H1 (cell line): ENCODE results near the gene POLN. TPM values are rescaled to one million over a fixed set of nuclear protein-coding genes. Genes with fewer than 3 reads are reported as not detected.

ENCODE experiments used
- CTCF ChIA-PET: fragments of 300-600 bp; sonication (Branson Sonifier 250); formaldehyde crosslinking; loops from one replicate; lab custom pipeline; 2021; ENCODE audit not compliant: partially characterized antibody; lab: Charles Lee
- POLR2A ChIA-PET: fragments of 300-600 bp; sonication (Branson Sonifier 250); formaldehyde crosslinking; loops from one replicate; lab custom pipeline; 2021; ENCODE audit warnings: inconsistent platforms; ENCODE audit not compliant: partially characterized antibody; lab: Charles Lee
- DNase-seq, 2 experiments: peaks; one replicate each; pipeline versions ENCODE4 v3.0.0 to v3.0.0-alpha.2; 2010 to 2022; ENCODE audit warnings: low spot score in 2 of 2, low read depth in 1 of 2, mixed read lengths in 1 of 2
- FAIRE-seq: peaks from 2 replicates; lab custom pipeline; 2011; peaks lifted over from hg19 to GRCh38; lab: Jason Lieb, UNC
- H2AFZ ChIP-seq: 2 replicates; pipeline ENCODE4 v1.8.1; 2012; ENCODE audit warnings: low read length, inconsistent platforms
- H2AK5ac ChIP-seq: 2 replicates; pipeline ENCODE4 v1.6.1; 2013; ENCODE audit warnings: low read depth, low read length
- H2BK120ac ChIP-seq: replicated peaks from 2 replicates; pipeline ENCODE3; 2013; ENCODE audit warnings: low read depth, low read length, inconsistent platforms
- H2BK12ac ChIP-seq: 2 replicates; pipeline ENCODE4 v1.6.1; 2013; ENCODE audit warnings: low read depth, low read length
- H2BK15ac ChIP-seq: 2 replicates; pipeline ENCODE4 v1.6.1; 2013; ENCODE audit warnings: low read length
- H2BK20ac ChIP-seq: 2 replicates; pipeline ENCODE4 v1.6.1; 2013; ENCODE audit warnings: low read length
- H2BK5ac ChIP-seq: 2 replicates; pipeline ENCODE4 v1.6.1; 2013; ENCODE audit warnings: low read depth, low read length
- H3K14ac ChIP-seq: 2 replicates; pipeline ENCODE4 v1.6.1; 2013; ENCODE audit warnings: inconsistent platforms; ENCODE audit not compliant: insufficient read length
- H3K18ac ChIP-seq: 2 replicates; pipeline ENCODE4 v1.6.1; 2013; ENCODE audit warnings: low read length; ENCODE audit errors: extremely low read depth
- H3K23ac ChIP-seq: 2 replicates; pipeline ENCODE4 v1.6.1; 2013; ENCODE audit warnings: inconsistent platforms; ENCODE audit not compliant: insufficient read length
- H3K23me2 ChIP-seq: 2 replicates; pipeline ENCODE4 v1.6.1; 2013; ENCODE audit warnings: low read depth, low read length
- H3K27ac ChIP-seq: 2 replicates; pipeline ENCODE4 v1.6.1; 2011; ENCODE audit warnings: low read depth, low read length, inconsistent platforms
- H3K27me3 ChIP-seq, 4 experiments: replicated peaks in 1 of 4; 1 replicate in 1 of 4; 2 replicates in 3 of 4; pipeline versions ENCODE4 v1.6.1 to v1.8.1; 2011 to 2013; ENCODE audit warnings: low read length in 3 of 4, mild to moderate bottlenecking in 3 of 4, inconsistent platforms in 2 of 4, mixed read lengths in 2 of 4, moderate library complexity in 1 of 4; ENCODE audit not compliant: control insufficient read depth in 3 of 4, insufficient read depth in 3 of 4; ENCODE audit errors: extremely low read depth in 1 of 4
- H3K36me3 ChIP-seq, 4 experiments: 2 replicates each; pipeline versions ENCODE4 v1.6.1 to v1.8.1; 2011 to 2013; ENCODE audit warnings: mild to moderate bottlenecking in 4 of 4, low read length in 3 of 4, moderate library complexity in 2 of 4, control low read depth in 1 of 4, inconsistent platforms in 1 of 4; ENCODE audit not compliant: insufficient read depth in 4 of 4, control insufficient read depth in 2 of 4
- H3K4ac ChIP-seq: replicated peaks from 2 replicates; pipeline ENCODE3; 2013; ENCODE audit warnings: low read length, low read depth, mixed read lengths, inconsistent platforms; ENCODE audit not compliant: insufficient read length
- H3K4me1 ChIP-seq, 4 experiments: replicated peaks in 1 of 4; 1 replicate in 1 of 4; 2 replicates in 3 of 4; pipeline versions ENCODE4 v1.6.1 to v1.8.1; 2011 to 2013; ENCODE audit warnings: low read length in 3 of 4, inconsistent platforms in 2 of 4, mixed read lengths in 1 of 4; ENCODE audit not compliant: insufficient read depth in 4 of 4, control insufficient read depth in 3 of 4
- H3K4me2 ChIP-seq, 2 experiments: 2 replicates each; pipeline versions ENCODE4 v1.6.1 to v1.8.1; 2011 to 2013; ENCODE audit warnings: low read depth in 2 of 2, low read length in 2 of 2, control low read depth in 1 of 2, inconsistent platforms in 1 of 2, mild to moderate bottlenecking in 1 of 2; ENCODE audit not compliant: insufficient read depth in 1 of 2
- H3K4me3 ChIP-seq, 4 experiments: fragments of 200-600, 300-600 bp in 1 of 4; sonication (generic), shearing (Covaris generic), sonication (Bioruptor Twin) in 1 of 4; 2 replicates each; pipeline versions ENCODE4 v1.5.1 to v1.8.1; 2011 to 2016; ENCODE audit warnings: low read length in 4 of 4, low read depth in 3 of 4, control low read depth in 2 of 4, inconsistent platforms in 2 of 4, mild to moderate bottlenecking in 2 of 4, mixed read lengths in 1 of 4, moderate library complexity in 1 of 4; ENCODE audit not compliant: insufficient read depth in 2 of 4; ENCODE audit errors: extremely low read depth in 1 of 4
- H3K56ac ChIP-seq: replicated peaks from 2 replicates; pipeline ENCODE3; 2013; ENCODE audit warnings: low read depth, mild to moderate bottlenecking, mixed read lengths, low read length, inconsistent platforms; ENCODE audit not compliant: insufficient read length
- H3K79me1 ChIP-seq: 2 replicates; pipeline ENCODE4 v1.6.1; 2013; ENCODE audit warnings: low read depth, low read length, control low read depth
- H3K79me2 ChIP-seq, 2 experiments: 2 replicates each; pipeline versions ENCODE4 v1.6.1 to v1.8.1; 2012 to 2013; ENCODE audit warnings: low read length in 2 of 2, mild to moderate bottlenecking in 2 of 2, inconsistent platforms in 1 of 2; ENCODE audit not compliant: insufficient read depth in 2 of 2, control insufficient read depth in 1 of 2
- H3K9ac ChIP-seq, 4 experiments: replicated peaks in 1 of 4; 1 replicate in 1 of 4; 2 replicates in 3 of 4; pipeline versions ENCODE4 v1.6.1 to v1.8.1; 2011 to 2013; ENCODE audit warnings: low read depth in 3 of 4, low read length in 3 of 4, control low read depth in 2 of 4, mild to moderate bottlenecking in 2 of 4, moderate library complexity in 2 of 4, inconsistent platforms in 1 of 4; ENCODE audit errors: extremely low read depth in 1 of 4
- H3K9me3 ChIP-seq, 2 experiments: 2 replicates each; pipeline versions ENCODE4 v1.6.1 to v1.8.1; 2012 to 2013; ENCODE audit warnings: mild to moderate bottlenecking in 2 of 2, moderate library complexity in 2 of 2, control low read depth in 1 of 2, inconsistent platforms in 1 of 2, low read depth in 1 of 2, low read length in 1 of 2, mixed read lengths in 1 of 2; ENCODE audit not compliant: insufficient read depth in 2 of 2
- H4K20me1 ChIP-seq, 2 experiments: replicated peaks in 1 of 2; 2 replicates each; pipeline versions ENCODE3 to v1.8.1; 2011 to 2013; ENCODE audit warnings: inconsistent platforms in 2 of 2, low read length in 2 of 2, mild to moderate bottlenecking in 1 of 2; ENCODE audit not compliant: insufficient read depth in 2 of 2, control insufficient read depth in 1 of 2
- H4K5ac ChIP-seq: 2 replicates; pipeline ENCODE4 v1.6.1; 2013; ENCODE audit warnings: low read length, low read depth, mixed read lengths, inconsistent platforms; ENCODE audit not compliant: insufficient read length
- H4K8ac ChIP-seq: 2 replicates; pipeline ENCODE4 v1.8.0; 2013; ENCODE audit warnings: mild to moderate bottlenecking, moderate library complexity, low read length, inconsistent platforms; ENCODE audit not compliant: insufficient read depth; ENCODE audit errors: extremely low read depth
- H4K91ac ChIP-seq: replicated peaks from 2 replicates; pipeline ENCODE3; 2013; ENCODE audit warnings: low read length, mixed read lengths, inconsistent platforms; ENCODE audit not compliant: insufficient read length
- CEBPB ChIP-seq: IDR thresholded peaks from 2 replicates; pipeline ENCODE4 v1.6.1; 2012; ENCODE audit warnings: low read depth, low read length
- CHD1 ChIP-seq: IDR thresholded peaks from 2 replicates; pipeline ENCODE4 v1.6.1; 2012; ENCODE audit warnings: low read depth, low read length, improper control_type of control experiment
- CREB1 ChIP-seq: IDR thresholded peaks from 2 replicates; pipeline ENCODE4 v1.6.1; 2012; ENCODE audit warnings: inconsistent platforms
- CTBP2 ChIP-seq: IDR thresholded peaks from 2 replicates; pipeline ENCODE4 v1.7.0; 2011; ENCODE audit warnings: borderline replicate concordance, mild to moderate bottlenecking, moderate library complexity, mixed read lengths, low read length; ENCODE audit not compliant: insufficient read depth, insufficient read length
- EGR1 ChIP-seq: IDR thresholded peaks from 2 replicates; pipeline ENCODE4 v1.6.1; 2011; ENCODE audit warnings: low read depth, low read length, borderline replicate concordance
- EP300 ChIP-seq, 2 experiments: IDR thresholded peaks; 1 replicate in 1 of 2; 2 replicates in 1 of 2; pipeline ENCODE4 v1.6.1; 2011 to 2012; ENCODE audit warnings: low read depth in 2 of 2, low read length in 2 of 2, mild to moderate bottlenecking in 2 of 2, borderline replicate concordance in 1 of 2, inconsistent platforms in 1 of 2, moderate library complexity in 1 of 2
- NANOG ChIP-seq: IDR thresholded peaks from 2 replicates; pipeline ENCODE4 v1.6.1; 2011; ENCODE audit warnings: low read length, low read depth, mild to moderate bottlenecking, inconsistent platforms; ENCODE audit not compliant: insufficient read depth, poor library complexity, severe bottlenecking
- RBBP5 ChIP-seq: IDR thresholded peaks from 2 replicates; pipeline ENCODE4 v1.7.1; 2012; ENCODE audit warnings: low read depth, mild to moderate bottlenecking, inconsistent platforms, low read length, moderate library complexity, borderline replicate concordance
- SP1 ChIP-seq: IDR thresholded peaks from 2 replicates; pipeline ENCODE4 v1.6.1; 2011; ENCODE audit warnings: low read depth, low read length
- TEAD4 ChIP-seq: IDR thresholded peaks from 2 replicates; pipeline ENCODE4 v1.6.1; 2012; ENCODE audit warnings: low read depth, low read length, inconsistent platforms, mixed read lengths
- WGBS, 2 experiments: shearing (Covaris generic) in 1 of 2; methylation state at CpG; one replicate each; pipeline versions ENCODE4 v1.1.6 to v1.1.7; 2013 to 2015; ENCODE audit warnings: low lambda C conversion rate in 2 of 2, mixed read lengths in 2 of 2, inconsistent platforms in 1 of 2, low coverage in 1 of 2, missing lambda C conversion rate in 1 of 2; ENCODE audit not compliant: insufficient replicate concordance in 2 of 2, insufficient coverage in 1 of 2, insufficient read length in 1 of 2; ENCODE audit errors: extremely low coverage in 1 of 2, missing lambda C conversion rate in 1 of 2; 5-methylcytosine and 5-hydroxymethylcytosine counted together
- polyA plus RNA-seq, 7 experiments: library from polyadenylated mRNA; depleted of rRNA in 3 of 7; stranded (reverse) in 5 of 7; unstranded in 2 of 7; fragments of >200 nt in 5 of 7; fragments of 200-250 nt in 2 of 7; gene quantifications; 1 replicate in 5 of 7; 2 replicates in 1 of 7; 4 replicates in 1 of 7; pipeline versions ENCODE4 v1.2.1 to v1.2.3, GENCODE V29; 2011 to 2013; ENCODE audit warnings: missing spikeins in 2 of 7, mixed read lengths in 2 of 7
- total RNA-seq: library from RNA; stranded (reverse); fragmentation: NEBNext Ultra II Directional; extraction: Animal tissue kit (Norgen Biotek cat#: 25700); gene quantifications from 2 replicates; pipeline ENCODE4 v1.2.1, GENCODE V29; 2021
- TF ChIP-seq, protein P1 (sequence below): IDR thresholded peaks from 2 replicates; pipeline ENCODE4 v1.6.1; 2012; ENCODE audit warnings: inconsistent platforms

POLN gene
- total and polyA plus RNA-seq, 2 of the 8 experiments (the other 6 are each of a cell fraction or from before 2014, with no cell fraction given) = 0.98 to 1.5 TPM

DNA sequence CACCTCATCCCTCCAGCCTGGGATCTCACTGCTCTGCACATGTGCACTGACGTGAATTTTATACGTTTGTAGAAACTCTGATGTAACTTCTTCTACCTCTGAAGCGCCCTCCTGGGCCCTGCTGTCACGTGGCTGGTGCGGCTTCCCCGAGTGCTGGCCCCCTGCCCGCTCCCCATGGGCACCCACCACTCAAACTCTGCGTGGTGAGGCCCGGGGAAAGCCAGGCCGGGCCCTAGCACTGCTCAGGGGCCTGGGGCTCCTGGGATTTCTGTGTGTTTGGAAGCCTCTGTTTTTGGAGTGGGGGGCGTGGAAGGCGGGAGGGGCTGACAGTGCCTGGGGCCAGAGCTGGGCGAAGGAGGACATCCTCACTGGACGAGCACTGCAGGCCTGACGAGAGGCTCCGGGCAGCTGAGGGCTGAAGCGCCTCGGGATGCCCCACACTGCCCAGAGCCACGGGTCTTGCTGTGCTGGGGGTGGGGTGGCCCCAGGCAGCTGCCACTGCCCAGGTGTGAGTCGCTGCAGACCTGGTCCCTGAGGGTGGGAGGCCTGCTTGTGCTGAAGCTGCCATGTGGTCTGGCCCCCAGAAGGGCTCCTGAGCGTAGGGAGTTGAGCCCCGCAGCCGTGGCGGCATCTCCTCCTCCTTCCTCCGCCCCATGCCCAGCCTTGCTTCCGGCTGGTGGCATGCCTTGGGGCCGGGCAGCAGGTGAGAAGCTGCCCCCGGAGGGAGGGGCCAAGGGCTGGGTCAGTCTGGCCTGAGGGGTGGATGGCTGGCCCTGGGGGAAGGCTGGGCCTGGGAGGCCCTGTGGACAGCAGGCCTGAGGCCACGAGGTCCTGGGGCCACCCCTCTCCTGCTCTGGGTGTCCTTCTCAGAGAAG lies 175.1 kb downstream of the POLN start:
- H3K79me2 ChIP-seq = 0 out of 4 replicates have a peak, but pooled peaks cover 0 to 3% of the 10 kb centered on the region in 2 experiments
- H2BK15ac ChIP-seq = no peak overlapping the region
- no peak overlapping the region for H3K4ac ChIP-seq
- H4K91ac ChIP-seq = no peak overlapping the region
- no peaks in the 10 kb centered on the region; the same call in 1 of the 2 replicates for H3K23me2 ChIP-seq
- no peak overlapping the region for H3K27ac ChIP-seq
- no peaks in the 10 kb centered on the region for H3K9me3 ChIP-seq
- no peak overlapping the region for H2AFZ ChIP-seq
- H2BK20ac ChIP-seq = no peak overlapping the region
- H4K5ac ChIP-seq = no peak overlapping the region
- H2BK120ac ChIP-seq = no peak overlapping the region
- no peak overlapping the region for H3K23ac ChIP-seq
- no peak overlapping the region; the same call in 1 of the 2 replicates for H3K18ac ChIP-seq
- no peak for DNase-seq
- H4K20me1 ChIP-seq = peaks cover 3 to 23% of the 10 kb centered on the region in 2 experiments
- peaks cover 0 to 3% (median 2%) of the 10 kb centered on the region in 4 experiments; a peak in 3 of 7 replicates for H3K27me3 ChIP-seq
- no peak overlapping the region for H2BK12ac ChIP-seq
- no peak for FAIRE-seq
- H3K56ac ChIP-seq = no peak overlapping the region
- H2BK5ac ChIP-seq = no peak overlapping the region
- no peak overlapping the region for H2AK5ac ChIP-seq
- no peak overlapping the region for H3K9ac ChIP-seq
- no peak overlapping the region for H4K8ac ChIP-seq
- 90% methylated on average over 28 of the region's 29 CpGs; no CpG with 5 or more reads in 1 of the 2 experiments for WGBS, 2 experiments
- H3K4me1 ChIP-seq = peaks cover 0 to 17% (median 8%) of the 10 kb centered on the region in 4 experiments; a peak in 6 of 7 replicates
- POLR2A ChIA-PET = interaction anchor here (0.6 to 2.0 kb wide), 7 partner anchors 9 to 81 kb away, joined by 3 to 4 read pairs (median 3); no protein-coding TSS in a partner anchor
- CTCF ChIA-PET = interaction anchor here (0.7 to 1.0 kb wide), 3 partner anchors 9 to 73 kb away, joined by 3 read pairs; no protein-coding TSS in a partner anchor
- no peak overlapping the region for H3K14ac ChIP-seq
- no peak overlapping the region for H3K4me2 ChIP-seq
- peaks cover 0 to 4% (median 0%) of the 10 kb centered on the region in 4 experiments; a peak in 1 of 8 replicates for H3K36me3 ChIP-seq
- no peak overlapping the region for H3K4me3 ChIP-seq
- H3K79me1 ChIP-seq = no peaks in the 10 kb centered on the region
- TF ChIP-seq, protein P1, sequence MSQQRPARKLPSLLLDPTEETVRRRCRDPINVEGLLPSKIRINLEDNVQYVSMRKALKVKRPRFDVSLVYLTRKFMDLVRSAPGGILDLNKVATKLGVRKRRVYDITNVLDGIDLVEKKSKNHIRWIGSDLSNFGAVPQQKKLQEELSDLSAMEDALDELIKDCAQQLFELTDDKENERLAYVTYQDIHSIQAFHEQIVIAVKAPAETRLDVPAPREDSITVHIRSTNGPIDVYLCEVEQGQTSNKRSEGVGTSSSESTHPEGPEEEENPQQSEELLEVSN = no peak
- TF ChIP-seq RBBP5 = no peak
- no peak for TF ChIP-seq CEBPB
- no peak for TF ChIP-seq SP1
- no peak for TF ChIP-seq EGR1
- no peak for TF ChIP-seq CHD1
- TF ChIP-seq TEAD4 = no peak
- no peak for TF ChIP-seq NANOG
- TF ChIP-seq CREB1 = no peak
- TF ChIP-seq EP300 (IDR thresholded peaks at IDR 0.05; ENCODE audit: borderline replicate concordance in 1 of 2, low read depth in 2 of 2, low read length in 2 of 2) = no peak
- no peak for TF ChIP-seq CTBP2
